NB4 (cell line): ENCODE data around the gene RBP2.

Experiments
- CTCF ChIP-seq: IDR thresholded peaks from one replicate; pipeline ENCODE4 v1.5.1; 2012; ENCODE audit warnings: low read depth, low read length
- POLR2A ChIP-seq: IDR thresholded peaks from 2 replicates; pipeline ENCODE4 v1.6.1; 2011; ENCODE audit warnings: mild to moderate bottlenecking; ENCODE audit not compliant: insufficient read length; ENCODE audit errors: extremely low read depth

- TF ChIP-seq CTCF (no peak), POLR2A (no peak)
Measured at GRCh38 chr3:139499536-139499935, 23.2 kb upstream of the RBP2 start.
